Measurements from ENCODE around the gene SPEF1.

- TF ChIP-seq CTCF (IDR thresholded peaks at IDR 0.05), result peak in 2 of 3 donors; percentile 18 to 40
- TF ChIP-seq POLR2A (IDR thresholded peaks at IDR 0.05), result no peak
- peak in 1 of 3 donors; percentile 10 for TF ChIP-seq POLR2AphosphoS5 (IDR thresholded peaks at IDR 0.05)
Measured at GRCh38 chr20:3781153-3781910, at the start of gene SPEF1.

Data from breast epithelium (tissue), 3 donors.